GM06990 (cell line): Measurements from ENCODE around the gene DNAH1.

Source experiments
- DNase-seq: peaks from one replicate; pipeline ENCODE4 v3.0.0-alpha.2; 2011; ENCODE audit not compliant: insufficient read length; ENCODE audit errors: extremely low read depth
- H3K27me3 ChIP-seq: replicated peaks from 2 replicates; pipeline ENCODE4 v1.6.0; 2011; ENCODE audit warnings: low read length; ENCODE audit not compliant: control insufficient read depth, insufficient read depth
- H3K36me3 ChIP-seq: 2 replicates; pipeline ENCODE4 v1.5.1; 2011; ENCODE audit warnings: low read length; ENCODE audit not compliant: control insufficient read depth, insufficient read depth
- H3K4me3 ChIP-seq: replicated peaks from 2 replicates; pipeline ENCODE4 v1.5.1; 2011; ENCODE audit warnings: low read depth, mild to moderate bottlenecking, control low read depth, low read length
- CTCF ChIP-seq: IDR thresholded peaks from 2 replicates; pipeline ENCODE4 v1.5.1; 2011; ENCODE audit warnings: low read length, control low read depth, mild to moderate bottlenecking, inconsistent platforms; ENCODE audit not compliant: insufficient read depth, poor library complexity, severe bottlenecking

The DNAH1 gene

GRCh38 chr3:52357151-52358080 is 41.3 kb downstream of the DNAH1 start:
- Histone ChIP-seq H3K4me3 (no peak overlapping the region), H3K27me3 (no peaks in the 10 kb centered on the region), H3K36me3 (peaks cover 19% of the 10 kb centered on the region)
- TF ChIP-seq CTCF: no peak
- no peak for DNase-seq

GRCh38 chr3:52358362-52358940 is 42.3 kb downstream of the DNAH1 start:
- no peak for TF ChIP-seq CTCF
- H3K36me3 ChIP-seq: peaks cover 13% of the 10 kb centered on the region
- H3K27me3 ChIP-seq: no peaks in the 10 kb centered on the region
- H3K4me3 ChIP-seq: no peak overlapping the region
- DNase-seq: no peak

- no peak for TF ChIP-seq CTCF
- Histone ChIP-seq H3K27me3 (no peaks in the 10 kb centered on the region), H3K36me3 (peaks cover 11% of the 10 kb centered on the region), H3K4me3 (no peak overlapping the region)
- no peak for DNase-seq
These were observed 43.2 kb downstream of the DNAH1 start for GRCh38 chr3:52359116-52359855.

- H3K4me3 ChIP-seq: no peak overlapping the region
- no peak for DNase-seq
- H3K27me3 ChIP-seq: no peaks in the 10 kb centered on the region
- peaks cover 18% of the 10 kb centered on the region for H3K36me3 ChIP-seq
- no peak for TF ChIP-seq CTCF
These were observed 44.9 kb downstream of the DNAH1 start for GRCh38 chr3:52361011-52361410.

GRCh38 chr3:52361454-52361853 is 45.3 kb downstream of the DNAH1 start:
- Histone ChIP-seq H3K36me3 (peaks cover 18% of the 10 kb centered on the region), H3K4me3 (no peak overlapping the region), H3K27me3 (no peaks in the 10 kb centered on the region)
- no peak for TF ChIP-seq CTCF
- DNase-seq: no peak
